ENCODE data around the gene CASR. TPM values are rescaled to one million over a fixed set of nuclear protein-coding genes. Genes with fewer than 3 reads are reported as not detected.
"Not testable (repeated sequence)": the region's sequence is repeated elsewhere in the genome, so short reads cannot be mapped to it uniquely, and the experiment has no call there.

CASR gene
- total and polyA plus RNA-seq, 2 donors from 2014 or later: 14.8 to 72.8 TPM

DNA sequence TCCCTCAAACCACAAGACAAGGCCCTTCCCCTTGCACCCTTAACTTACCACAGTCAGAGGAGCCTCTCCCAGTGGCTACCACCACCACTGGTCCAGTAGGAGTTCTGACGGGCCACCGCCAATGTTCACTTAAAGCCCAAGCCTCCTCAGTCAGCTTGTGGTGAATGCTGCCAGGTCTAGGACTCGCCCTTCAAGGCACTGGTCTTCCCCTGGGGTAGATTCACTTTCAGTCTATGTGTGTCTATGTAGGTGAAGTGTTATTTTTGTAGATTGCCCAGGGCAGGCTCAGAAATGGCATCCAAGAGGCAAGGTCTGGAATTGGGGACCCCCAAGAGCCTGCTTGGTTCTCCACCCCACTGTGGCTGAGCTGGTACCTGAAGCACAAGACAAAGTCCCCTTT, 15.4 kb upstream of the CASR start:
- no peaks in the 10 kb centered on the region for H3K4me1 ChIP-seq (ENCODE audit: control insufficient read depth in 2 of 3, insufficient read depth in 2 of 3, low read depth in 1 of 3, low read length in 3 of 3)
- H3K4me3 ChIP-seq (ENCODE audit: low read length in 3 of 3): no peak overlapping the region
- no peaks in the 10 kb centered on the region for H3K9me3 ChIP-seq (ENCODE audit: control insufficient read depth in 2 of 3, insufficient read depth in 1 of 3, low read length in 3 of 3)
- TF ChIP-seq, protein P1, sequence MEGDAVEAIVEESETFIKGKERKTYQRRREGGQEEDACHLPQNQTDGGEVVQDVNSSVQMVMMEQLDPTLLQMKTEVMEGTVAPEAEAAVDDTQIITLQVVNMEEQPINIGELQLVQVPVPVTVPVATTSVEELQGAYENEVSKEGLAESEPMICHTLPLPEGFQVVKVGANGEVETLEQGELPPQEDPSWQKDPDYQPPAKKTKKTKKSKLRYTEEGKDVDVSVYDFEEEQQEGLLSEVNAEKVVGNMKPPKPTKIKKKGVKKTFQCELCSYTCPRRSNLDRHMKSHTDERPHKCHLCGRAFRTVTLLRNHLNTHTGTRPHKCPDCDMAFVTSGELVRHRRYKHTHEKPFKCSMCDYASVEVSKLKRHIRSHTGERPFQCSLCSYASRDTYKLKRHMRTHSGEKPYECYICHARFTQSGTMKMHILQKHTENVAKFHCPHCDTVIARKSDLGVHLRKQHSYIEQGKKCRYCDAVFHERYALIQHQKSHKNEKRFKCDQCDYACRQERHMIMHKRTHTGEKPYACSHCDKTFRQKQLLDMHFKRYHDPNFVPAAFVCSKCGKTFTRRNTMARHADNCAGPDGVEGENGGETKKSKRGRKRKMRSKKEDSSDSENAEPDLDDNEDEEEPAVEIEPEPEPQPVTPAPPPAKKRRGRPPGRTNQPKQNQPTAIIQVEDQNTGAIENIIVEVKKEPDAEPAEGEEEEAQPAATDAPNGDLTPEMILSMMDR (IDR thresholded peaks at IDR 0.05; ENCODE audit: borderline replicate concordance, extremely low read depth, insufficient read depth): no peak
- intact Hi-C loops (cut with DNase I): no loop called here
- H3K9ac ChIP-seq (ENCODE audit: low read length in 3 of 3): no peak overlapping the region
- FAIRE-seq (no peak), DNase-seq (no peak)
- H3K27me3 ChIP-seq (ENCODE audit: control insufficient read depth, insufficient read depth, low read length): no peaks in the 10 kb centered on the region
- no peaks in the 10 kb centered on the region for H3K36me3 ChIP-seq (ENCODE audit: control insufficient read depth in 2 of 3, insufficient read depth in 3 of 3, low read length in 3 of 3)
- no peak overlapping the region for H3K27ac ChIP-seq (ENCODE audit: low read depth in 2 of 2, low read length in 2 of 2)

DNA sequence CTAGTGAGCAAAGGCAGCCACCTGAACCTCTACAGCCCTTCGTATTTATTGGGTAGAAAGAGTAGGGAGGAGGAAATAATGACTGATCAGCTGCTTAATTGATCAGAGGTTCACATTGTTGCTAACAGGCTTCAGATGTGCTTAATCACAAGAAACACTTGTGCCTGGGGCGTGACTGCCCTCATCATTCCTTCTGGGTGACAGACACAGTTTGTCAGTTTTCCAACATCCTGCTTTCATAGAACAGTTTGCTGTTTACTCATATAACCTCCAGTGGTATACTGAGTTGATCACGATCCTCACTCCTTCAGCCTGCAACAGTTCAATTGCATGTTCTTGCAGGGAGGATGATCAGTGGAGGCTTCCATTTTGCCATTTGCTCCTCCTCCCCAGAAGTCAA, 13.6 kb upstream of the CASR start:
- peaks cover 0 to 8% (median 0%) of the 10 kb centered on the region in 3 donors for H3K9me3 ChIP-seq (ENCODE audit: control insufficient read depth in 2 of 3, insufficient read depth in 1 of 3, low read length in 3 of 3)
- no peak overlapping the region for H3K9ac ChIP-seq (ENCODE audit: low read length in 3 of 3)
- H3K4me1 ChIP-seq (ENCODE audit: control insufficient read depth in 2 of 3, insufficient read depth in 2 of 3, low read depth in 1 of 3, low read length in 3 of 3): no peaks in the 10 kb centered on the region
- no peak overlapping the region for H3K27ac ChIP-seq (ENCODE audit: low read depth in 2 of 2, low read length in 2 of 2)
- no peak overlapping the region for H3K4me3 ChIP-seq (ENCODE audit: low read length in 3 of 3)
- intact Hi-C loops (cut with DNase I): no loop called here
- H3K36me3 ChIP-seq (ENCODE audit: control insufficient read depth in 2 of 3, insufficient read depth in 3 of 3, low read length in 3 of 3): no peaks in the 10 kb centered on the region
- FAIRE-seq (no peak), DNase-seq (no peak)
- H3K27me3 ChIP-seq (ENCODE audit: control insufficient read depth, insufficient read depth, low read length): no peaks in the 10 kb centered on the region
- TF ChIP-seq, protein P1 (IDR thresholded peaks at IDR 0.05; ENCODE audit: borderline replicate concordance, extremely low read depth, insufficient read depth): no peak

DNA sequence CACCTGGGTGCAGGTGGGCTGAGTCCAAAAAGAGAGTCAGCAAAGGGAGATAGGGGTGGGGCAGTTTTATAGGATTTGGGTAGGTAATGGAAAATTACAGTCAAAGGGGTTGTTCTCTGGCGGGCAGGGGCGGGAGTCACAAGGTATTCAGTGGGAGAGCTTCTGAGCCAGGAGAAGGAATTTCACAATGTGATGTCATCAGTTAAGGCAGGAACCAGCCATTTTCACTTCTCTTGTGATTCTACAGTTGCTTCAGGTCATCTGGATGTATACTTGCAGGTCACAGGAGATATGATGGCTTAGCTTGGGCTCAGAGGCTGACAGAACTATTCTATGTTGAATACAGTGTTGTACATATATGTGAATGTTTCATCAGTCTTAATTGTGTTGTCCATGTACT, 12.1 kb upstream of the CASR start:
- H3K27ac ChIP-seq (ENCODE audit: low read depth in 2 of 2, low read length in 2 of 2); DNase-seq; FAIRE-seq; H3K9me3 ChIP-seq (ENCODE audit: control insufficient read depth in 2 of 3, insufficient read depth in 1 of 3, low read length in 3 of 3); H3K4me3 ChIP-seq (ENCODE audit: low read length in 3 of 3); H3K36me3 ChIP-seq (ENCODE audit: control insufficient read depth in 2 of 3, insufficient read depth in 3 of 3, low read length in 3 of 3); intact Hi-C loops (cut with DNase I); H3K4me1 ChIP-seq (ENCODE audit: control insufficient read depth in 2 of 3, insufficient read depth in 2 of 3, low read depth in 1 of 3, low read length in 3 of 3); H3K9ac ChIP-seq (ENCODE audit: low read length in 3 of 3); H3K27me3 ChIP-seq (ENCODE audit: control insufficient read depth, insufficient read depth, low read length): not testable (repeated sequence)

DNA sequence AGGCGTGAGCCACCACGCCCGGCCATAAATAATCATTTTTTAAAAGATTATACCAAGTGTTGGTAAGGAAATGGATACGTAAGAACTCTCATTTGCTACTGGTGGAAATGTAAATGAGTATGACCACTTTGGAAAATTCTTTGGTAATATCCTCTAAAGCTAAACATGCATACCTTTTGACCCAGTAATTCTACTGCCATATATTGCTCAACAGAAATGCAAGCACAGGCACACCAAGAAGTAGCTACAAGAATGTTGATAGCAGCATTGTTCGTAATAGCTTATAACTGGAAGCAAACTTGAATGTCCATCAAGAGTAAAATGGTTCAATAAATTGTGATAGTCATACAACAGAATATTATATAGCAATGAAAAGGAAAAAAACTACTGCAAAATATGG, 4.8 kb upstream of the CASR start:
- intact Hi-C loops (cut with DNase I): no loop called here

More for the DNA sequence above, 4.8 kb upstream of the CASR start:
- peaks cover 0 to 2% (median 0%) of the 10 kb centered on the region in 3 donors for H3K9me3 ChIP-seq (ENCODE audit: control insufficient read depth in 2 of 3, insufficient read depth in 1 of 3, low read length in 3 of 3)
- H3K36me3 ChIP-seq (ENCODE audit: control insufficient read depth in 2 of 3, insufficient read depth in 3 of 3, low read length in 3 of 3): no peaks in the 10 kb centered on the region
- FAIRE-seq: no peak
- H3K4me1 ChIP-seq (ENCODE audit: control insufficient read depth in 2 of 3, insufficient read depth in 2 of 3, low read depth in 1 of 3, low read length in 3 of 3): no peaks in the 10 kb centered on the region
- H3K27ac ChIP-seq (ENCODE audit: low read depth in 2 of 2, low read length in 2 of 2): no peak overlapping the region
- peaks cover 4% of the 10 kb centered on the region for H3K27me3 ChIP-seq (ENCODE audit: control insufficient read depth, insufficient read depth, low read length)
- TF ChIP-seq, protein P1 (IDR thresholded peaks at IDR 0.05; ENCODE audit: borderline replicate concordance, extremely low read depth, insufficient read depth): no peak
- H3K4me3 ChIP-seq (ENCODE audit: low read length in 3 of 3): no peak overlapping the region
- no peak for DNase-seq
- no peak overlapping the region for H3K9ac ChIP-seq (ENCODE audit: low read length in 3 of 3)
